BLaER1 (cell line): ENCODE results near the gene MAP3K15.

Source experiments
- H3K27ac ChIP-seq: shearing (Covaris generic); formaldehyde crosslinking; 2 replicates; pipeline ENCODE4 v1.8.1; 2022
- H3K27me3 ChIP-seq: shearing (Covaris generic); formaldehyde crosslinking; 2 replicates; pipeline ENCODE4 v1.8.1; 2022
- H3K36me3 ChIP-seq: shearing (Covaris generic); formaldehyde crosslinking; 2 replicates; pipeline ENCODE4 v1.8.1; 2022
- H3K4me1 ChIP-seq: shearing (Covaris generic); formaldehyde crosslinking; 2 replicates; pipeline ENCODE4 v1.8.1; 2022
- H3K4me2 ChIP-seq: shearing (Covaris generic); formaldehyde crosslinking; 2 replicates; pipeline ENCODE4 v1.8.1; 2022
- H3K4me3 ChIP-seq: shearing (Covaris generic); formaldehyde crosslinking; 2 replicates; pipeline ENCODE4 v1.8.1; 2022
- H3K9ac ChIP-seq: shearing (Covaris generic); formaldehyde crosslinking; 2 replicates; pipeline ENCODE4 v1.8.1; 2022
- H3K9me3 ChIP-seq: shearing (Covaris generic); formaldehyde crosslinking; 2 replicates; pipeline ENCODE4 v1.8.1; 2022
- H4K20me1 ChIP-seq: shearing (Covaris generic); formaldehyde crosslinking; 2 replicates; pipeline ENCODE4 v1.8.1; 2022
- Cebpa-rat ChIP-seq: shearing (Covaris generic); IDR thresholded peaks from 2 replicates; pipeline ENCODE4 v1.8.1; 2022

The MAP3K15 gene

GRCh38 chrX:19514791-19515614 lies at the start of gene MAP3K15:
Gene MAP3K15 (minus strand): TSS chrX:19515508. CDS start chrX:19515261, 247 bp downstream.
- no peaks in the 10 kb centered on the region for H3K36me3 ChIP-seq
- no peaks in the 10 kb centered on the region for H3K27me3 ChIP-seq
- H3K9me3 ChIP-seq = peaks cover 6% of the 10 kb centered on the region
- no peaks in the 10 kb centered on the region for H4K20me1 ChIP-seq
- H3K4me1 ChIP-seq = no peaks in the 10 kb centered on the region
- no peak for TF ChIP-seq Cebpa-rat
- peak within 1 kb of the TSS; percentile 70 for H3K4me2 ChIP-seq
- H3K4me3 ChIP-seq = peak within 1 kb of the TSS; percentile 69
- H3K27ac ChIP-seq = no peak within 1 kb of the TSS
- peak within 1 kb of the TSS; percentile 65; the same call in 1 of the 2 replicates for H3K9ac ChIP-seq

GRCh38 chrX:19564606-19565005 lies 49.3 kb upstream of the MAP3K15 start:
- Histone ChIP-seq H3K36me3 (peaks cover 20% of the 10 kb centered on the region; the same call in 1 of the 2 replicates), H4K20me1 (no peaks in the 10 kb centered on the region), H3K27ac (no peak overlapping the region), H3K4me3 (no peak overlapping the region), H3K9me3 (no peaks in the 10 kb centered on the region), H3K4me2 (no peak overlapping the region), H3K4me1 (peaks cover 10% of the 10 kb centered on the region), H3K9ac (no peak overlapping the region), H3K27me3 (no peaks in the 10 kb centered on the region)
- TF ChIP-seq Cebpa-rat = no peak

GRCh38 chrX:19563746-19564145 lies 48.4 kb upstream of the MAP3K15 start:
- Histone ChIP-seq H3K27ac (no peak overlapping the region), H3K9ac (no peak overlapping the region), H3K4me2 (no peak overlapping the region), H3K27me3 (no peaks in the 10 kb centered on the region), H3K36me3 (0 out of 2 replicates have a peak, but pooled peaks cover 11% of the 10 kb centered on the region), H3K4me3 (no peak overlapping the region), H3K9me3 (no peaks in the 10 kb centered on the region), H4K20me1 (no peaks in the 10 kb centered on the region), H3K4me1 (peaks cover 10% of the 10 kb centered on the region)
- TF ChIP-seq Cebpa-rat = no peak

GRCh38 chrX:19563327-19563726 lies 48.0 kb upstream of the MAP3K15 start:
- TF ChIP-seq Cebpa-rat = no peak
- Histone ChIP-seq H3K4me3 (no peak overlapping the region), H3K9ac (no peak overlapping the region), H4K20me1 (no peaks in the 10 kb centered on the region), H3K4me2 (no peak overlapping the region), H3K9me3 (no peaks in the 10 kb centered on the region), H3K27ac (no peak overlapping the region), H3K36me3 (0 out of 2 replicates have a peak, but pooled peaks cover 10% of the 10 kb centered on the region), H3K4me1 (peaks cover 10% of the 10 kb centered on the region), H3K27me3 (no peaks in the 10 kb centered on the region)

- no peak overlapping the region for H3K27ac ChIP-seq
- H3K9ac ChIP-seq = no peak overlapping the region
- no peak overlapping the region for H3K4me3 ChIP-seq
- no peaks in the 10 kb centered on the region for H3K27me3 ChIP-seq
- no peak for TF ChIP-seq Cebpa-rat
- no peaks in the 10 kb centered on the region for H3K4me1 ChIP-seq
- H4K20me1 ChIP-seq = no peaks in the 10 kb centered on the region
- H3K4me2 ChIP-seq = no peak overlapping the region
- H3K36me3 ChIP-seq = 0 out of 2 replicates have a peak, but pooled peaks cover 10% of the 10 kb centered on the region
- H3K9me3 ChIP-seq = no peaks in the 10 kb centered on the region
Measured at GRCh38 chrX:19560611-19561010, 45.3 kb upstream of the MAP3K15 start.

GRCh38 chrX:19557822-19558221 lies 42.5 kb upstream of the MAP3K15 start:
- Histone ChIP-seq H3K27me3 (no peaks in the 10 kb centered on the region), H3K9me3 (no peaks in the 10 kb centered on the region), H3K4me3 (no peak overlapping the region), H3K27ac (no peak overlapping the region), H3K36me3 (no peaks in the 10 kb centered on the region), H4K20me1 (no peaks in the 10 kb centered on the region), H3K4me1 (no peaks in the 10 kb centered on the region), H3K4me2 (no peak overlapping the region), H3K9ac (no peak overlapping the region)
- TF ChIP-seq Cebpa-rat = no peak

- Histone ChIP-seq H3K4me3 (no peak overlapping the region), H3K9ac (no peak overlapping the region)
Measured at GRCh38 chrX:19556202-19556601, 40.9 kb upstream of the MAP3K15 start.

GRCh38 chrX:19555683-19556082 lies 40.4 kb upstream of the MAP3K15 start:
- Histone ChIP-seq H3K9me3 (no peaks in the 10 kb centered on the region), H4K20me1 (no peaks in the 10 kb centered on the region), H3K27ac (no peak overlapping the region), H3K27me3 (no peaks in the 10 kb centered on the region), H3K9ac (no peak overlapping the region), H3K4me3 (no peak overlapping the region), H3K36me3 (no peaks in the 10 kb centered on the region), H3K4me1 (no peaks in the 10 kb centered on the region), H3K4me2 (no peak overlapping the region)
- no peak for TF ChIP-seq Cebpa-rat

More at GRCh38 chrX:19556202-19556601, 40.9 kb upstream of the MAP3K15 start:
- TF ChIP-seq Cebpa-rat = no peak
- H3K27me3 ChIP-seq = no peaks in the 10 kb centered on the region
- H3K4me2 ChIP-seq = no peak overlapping the region
- H3K36me3 ChIP-seq = no peaks in the 10 kb centered on the region
- no peaks in the 10 kb centered on the region for H4K20me1 ChIP-seq
- H3K4me1 ChIP-seq = no peaks in the 10 kb centered on the region
- H3K27ac ChIP-seq = no peak overlapping the region
- no peaks in the 10 kb centered on the region for H3K9me3 ChIP-seq

GRCh38 chrX:19555236-19555635 lies 39.9 kb upstream of the MAP3K15 start:
- no peak for TF ChIP-seq Cebpa-rat
- Histone ChIP-seq H4K20me1 (no peaks in the 10 kb centered on the region), H3K9ac (no peak overlapping the region), H3K27me3 (no peaks in the 10 kb centered on the region), H3K4me1 (no peaks in the 10 kb centered on the region), H3K36me3 (no peaks in the 10 kb centered on the region), H3K4me2 (no peak overlapping the region), H3K4me3 (no peak overlapping the region), H3K9me3 (no peaks in the 10 kb centered on the region), H3K27ac (no peak overlapping the region)

GRCh38 chrX:19554786-19555185 lies 39.5 kb upstream of the MAP3K15 start:
- no peak overlapping the region for H3K4me2 ChIP-seq
- H3K9me3 ChIP-seq = no peaks in the 10 kb centered on the region
- no peaks in the 10 kb centered on the region for H3K4me1 ChIP-seq
- no peak overlapping the region for H3K4me3 ChIP-seq
- H3K27ac ChIP-seq = no peak overlapping the region
- no peaks in the 10 kb centered on the region for H3K27me3 ChIP-seq
- no peaks in the 10 kb centered on the region for H3K36me3 ChIP-seq
- TF ChIP-seq Cebpa-rat = no peak
- H4K20me1 ChIP-seq = no peaks in the 10 kb centered on the region
- no peak overlapping the region for H3K9ac ChIP-seq
